Camera-type eye (tissue), 1 donor: Measurements from ENCODE around the gene SOX30. TPM values are rescaled to one million over a fixed set of nuclear protein-coding genes. Genes with fewer than 3 reads are reported as not detected.

Experiments used
- total RNA-seq: library from RNA; depleted of rRNA; stranded (reverse); fragments of >200 nt; gene quantifications from one replicate; pipeline ENCODE4 v1.2.3, GENCODE V29; 2014

Gene SOX30
- total RNA-seq = 0.16 TPM

GRCh38 chr5:157652377-157652692 is at the start of gene SOX30:
TSS of gene SOX30 (minus strand) at chr5:157652438. CDS start at chr5:157652078, 360 bp downstream.

GRCh38 chr5:157670662-157671591 is 18.7 kb upstream of the SOX30 start, which contains the start of gene C5orf52:
TSS of gene C5orf52 (plus strand) at chr5:157671533. CDS start at chr5:157671615, 82 bp downstream.

Other genes starting within 250 kb of the SOX30 start
- not detected for gene NIPAL4, start 192.2 kb downstream of the SOX30 start, total RNA-seq
- gene ADAM19, start 76.7 kb downstream of the SOX30 start, total RNA-seq = 28.3 TPM
- not detected for gene C5orf52, start 19.1 kb upstream of the SOX30 start, total RNA-seq
- gene THG1L, start 79.0 kb upstream of the SOX30 start, total RNA-seq = 13.2 TPM
- gene LSM11, start 91.3 kb upstream of the SOX30 start, total RNA-seq = 26.8 TPM
- gene CLINT1, start 206.7 kb upstream of the SOX30 start, total RNA-seq = 96.4 TPM